Measurements from ENCODE around the gene ILDR2.

DNA sequence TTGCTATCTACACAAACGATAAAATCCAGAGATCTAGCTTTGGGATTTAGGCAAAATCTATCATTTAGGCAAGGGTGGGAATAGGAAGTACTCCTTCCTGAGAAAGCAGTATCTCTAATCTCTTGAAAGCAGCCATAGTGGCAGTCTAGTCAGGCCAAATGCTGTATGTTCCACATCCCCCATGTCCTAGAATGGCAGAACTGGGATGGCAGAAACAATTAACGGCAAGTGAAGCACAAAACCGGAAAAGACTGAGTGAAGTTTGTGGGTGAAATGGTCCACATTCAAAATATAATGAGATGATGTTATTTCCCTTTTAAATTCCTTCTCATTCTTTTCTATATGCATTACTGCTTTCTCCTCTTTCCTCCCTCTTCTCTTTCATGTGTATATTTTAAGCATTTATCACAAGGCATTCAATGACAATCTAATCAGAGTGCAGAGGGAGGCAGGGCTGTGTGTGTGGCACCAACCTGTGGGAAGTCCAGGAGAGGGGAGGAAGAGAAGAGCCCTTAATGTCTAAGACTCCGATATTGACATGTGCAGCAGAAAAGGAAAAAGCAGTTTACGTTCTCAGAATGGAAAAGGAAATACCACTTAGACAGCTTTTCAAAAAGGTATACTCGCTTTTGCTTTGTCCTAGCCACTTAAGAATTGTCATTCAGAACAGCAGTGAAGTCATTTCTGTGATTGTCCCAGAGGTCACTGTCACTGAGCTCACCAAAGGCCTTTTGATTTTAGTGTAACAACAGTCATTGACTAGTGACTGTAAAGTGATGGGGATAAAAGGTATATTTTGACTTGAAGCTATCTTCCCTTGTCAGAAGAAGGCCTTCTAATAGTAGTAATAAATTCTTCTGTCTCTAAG, 57.0 kb downstream of the ILDR2 start:
- TF ChIP-seq, protein P1, sequence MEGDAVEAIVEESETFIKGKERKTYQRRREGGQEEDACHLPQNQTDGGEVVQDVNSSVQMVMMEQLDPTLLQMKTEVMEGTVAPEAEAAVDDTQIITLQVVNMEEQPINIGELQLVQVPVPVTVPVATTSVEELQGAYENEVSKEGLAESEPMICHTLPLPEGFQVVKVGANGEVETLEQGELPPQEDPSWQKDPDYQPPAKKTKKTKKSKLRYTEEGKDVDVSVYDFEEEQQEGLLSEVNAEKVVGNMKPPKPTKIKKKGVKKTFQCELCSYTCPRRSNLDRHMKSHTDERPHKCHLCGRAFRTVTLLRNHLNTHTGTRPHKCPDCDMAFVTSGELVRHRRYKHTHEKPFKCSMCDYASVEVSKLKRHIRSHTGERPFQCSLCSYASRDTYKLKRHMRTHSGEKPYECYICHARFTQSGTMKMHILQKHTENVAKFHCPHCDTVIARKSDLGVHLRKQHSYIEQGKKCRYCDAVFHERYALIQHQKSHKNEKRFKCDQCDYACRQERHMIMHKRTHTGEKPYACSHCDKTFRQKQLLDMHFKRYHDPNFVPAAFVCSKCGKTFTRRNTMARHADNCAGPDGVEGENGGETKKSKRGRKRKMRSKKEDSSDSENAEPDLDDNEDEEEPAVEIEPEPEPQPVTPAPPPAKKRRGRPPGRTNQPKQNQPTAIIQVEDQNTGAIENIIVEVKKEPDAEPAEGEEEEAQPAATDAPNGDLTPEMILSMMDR (optimal IDR thresholded peaks at IDR 0.05 in 1 of 3, IDR thresholded peaks at IDR 0.05 in 1 of 3, conservative IDR thresholded peaks at IDR 0.05 in 1 of 3; ENCODE audit: extremely low read depth in 1 of 3, insufficient read depth in 2 of 3, low read length in 3 of 3), result no peak
- no peak for TF ChIP-seq EZH2 (IDR thresholded peaks at IDR 0.05; ENCODE audit: low read length)
